OCI-LY3 (cell line): ENCODE results near the gene PLA2G2D.
"Not testable (repeated sequence)": the region's sequence is repeated elsewhere in the genome, so short reads cannot be mapped to it uniquely, and the experiment has no call there.

Experiments used
- CTCF ChIP-seq: fragments of 200-600, 300-600 bp; sonication (generic); IDR thresholded peaks from 2 replicates; pipeline ENCODE4 v1.5.1; 2014; ENCODE audit warnings: antibody characterized with exemption, low read length, low read depth
- EZH2phosphoT487 ChIP-seq: fragments of 200-600 bp; shearing (Covaris generic); IDR thresholded peaks from 2 replicates; pipeline ENCODE4 v1.6.1; 2018; ENCODE audit warnings: antibody characterized with exemption, mixed run types, low read depth

- not testable (repeated sequence) for TF ChIP-seq CTCF, EZH2phosphoT487
These were observed 11.2 kb upstream of the PLA2G2D start for GRCh38 chr1:20130518-20130917.
